ENCODE data around the gene SETD1B. TPM values are rescaled to one million over a fixed set of nuclear protein-coding genes. Genes with fewer than 3 reads are reported as not detected.
"Not testable (repeated sequence)": the region's sequence is repeated elsewhere in the genome, so short reads cannot be mapped to it uniquely, and the experiment has no call there.

The SETD1B gene
- 10 to 100 TPM in 5 of 6 donors, 1 to 10 TPM in 1; 9.3 to 47.1 (median 20.4) TPM for total RNA-seq

DNA sequence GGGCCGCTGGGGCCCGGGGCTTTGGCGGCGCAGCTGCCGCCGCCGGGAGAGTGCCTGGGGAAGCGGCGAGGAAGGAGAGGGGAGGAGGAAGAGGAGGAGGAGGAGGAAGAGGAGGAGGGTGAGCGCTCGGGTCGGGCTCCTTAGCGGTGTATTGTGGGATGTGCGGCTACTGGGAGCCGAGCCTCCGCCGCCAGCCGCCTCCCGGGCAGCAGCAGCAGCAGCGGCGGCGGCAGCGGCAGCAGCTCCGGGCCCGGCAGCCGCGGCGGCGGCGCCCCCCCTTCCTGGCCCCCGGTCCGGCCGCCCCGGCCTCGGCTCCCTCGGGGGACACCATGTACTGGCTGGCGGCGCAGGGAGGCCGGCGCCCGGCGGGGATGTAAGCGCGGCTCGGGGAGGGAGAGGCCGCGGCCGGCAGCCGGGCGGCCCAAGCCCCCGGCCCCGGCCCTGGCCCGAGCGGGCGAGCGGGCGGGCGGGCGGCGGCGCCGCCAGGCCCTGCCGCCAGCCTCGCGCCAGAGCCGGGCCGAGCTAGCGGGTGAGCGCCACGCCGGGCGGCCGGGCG is at the start of gene SETD1B:
Gene SETD1B, plus strand, starts transcription at position 149 of the 556 bp plus-strand sequence. CDS start 729 bp downstream, outside the sequence.
- WGBS, 2 donors, result 0 to 6% methylated on average over 9 to 30 of the region's 74 CpGs

DNA sequence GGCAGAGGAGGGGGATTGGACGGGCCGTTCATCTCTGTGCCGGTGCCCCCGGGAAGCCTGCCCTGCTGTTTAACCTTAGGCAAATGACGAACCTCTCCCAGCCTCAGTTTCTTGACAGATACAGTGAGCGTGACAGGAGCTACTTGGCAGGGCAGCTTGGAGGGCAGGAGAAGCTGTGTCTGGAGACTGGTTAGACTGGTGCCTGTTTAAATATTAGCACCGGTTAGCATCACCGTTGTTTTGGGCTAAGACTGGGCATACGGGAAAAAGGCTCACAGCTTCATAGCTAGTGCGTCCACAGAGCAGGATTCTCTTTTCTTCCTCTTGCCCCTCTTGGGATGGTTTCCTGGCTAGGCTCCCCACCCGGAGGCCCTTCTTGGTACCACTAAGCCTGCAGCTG is 49.0 kb upstream of the SETD1B start:
- H3K27ac ChIP-seq, result no peak overlapping the region
- no peak for ATAC-seq (ENCODE audit: low FRiP score in 2 of 2)
- TF ChIP-seq EP300 (IDR thresholded peaks at IDR 0.05), result no peak
- TF ChIP-seq POLR2AphosphoS5 (IDR thresholded peaks at IDR 0.05), result no peak
- TF ChIP-seq, protein P1, sequence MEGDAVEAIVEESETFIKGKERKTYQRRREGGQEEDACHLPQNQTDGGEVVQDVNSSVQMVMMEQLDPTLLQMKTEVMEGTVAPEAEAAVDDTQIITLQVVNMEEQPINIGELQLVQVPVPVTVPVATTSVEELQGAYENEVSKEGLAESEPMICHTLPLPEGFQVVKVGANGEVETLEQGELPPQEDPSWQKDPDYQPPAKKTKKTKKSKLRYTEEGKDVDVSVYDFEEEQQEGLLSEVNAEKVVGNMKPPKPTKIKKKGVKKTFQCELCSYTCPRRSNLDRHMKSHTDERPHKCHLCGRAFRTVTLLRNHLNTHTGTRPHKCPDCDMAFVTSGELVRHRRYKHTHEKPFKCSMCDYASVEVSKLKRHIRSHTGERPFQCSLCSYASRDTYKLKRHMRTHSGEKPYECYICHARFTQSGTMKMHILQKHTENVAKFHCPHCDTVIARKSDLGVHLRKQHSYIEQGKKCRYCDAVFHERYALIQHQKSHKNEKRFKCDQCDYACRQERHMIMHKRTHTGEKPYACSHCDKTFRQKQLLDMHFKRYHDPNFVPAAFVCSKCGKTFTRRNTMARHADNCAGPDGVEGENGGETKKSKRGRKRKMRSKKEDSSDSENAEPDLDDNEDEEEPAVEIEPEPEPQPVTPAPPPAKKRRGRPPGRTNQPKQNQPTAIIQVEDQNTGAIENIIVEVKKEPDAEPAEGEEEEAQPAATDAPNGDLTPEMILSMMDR (IDR thresholded peaks at IDR 0.05), result no peak
- TF ChIP-seq POLR2A (IDR thresholded peaks at IDR 0.05), result no peak
- H3K27me3 ChIP-seq, result no peaks in the 10 kb centered on the region
- 82 to 91% methylated on average over 11 of the region's 11 CpGs for WGBS, 2 donors
- peaks cover 0 to 7% (median 3%) of the 10 kb centered on the region in 4 donors for H3K36me3 ChIP-seq
- H3K4me3 ChIP-seq, result no peak overlapping the region
- no peak for DNase-seq
- no peaks in the 10 kb centered on the region for H3K9me3 ChIP-seq
- H3K4me1 ChIP-seq, result peaks cover 0 to 14% (median 4%) of the 10 kb centered on the region in 4 donors

More for the DNA sequence above, at the start of gene SETD1B:
- Histone ChIP-seq H3K4me1 (peaks cover 26 to 41% (median 28%) of the 10 kb centered on the region in 4 donors), H3K4me3 (peak within 1 kb of the TSS; percentile 66 to 85 (median 74)), H3K36me3 (peaks cover under 1 to 21% (median 16%) of the 10 kb centered on the region in 4 donors), H3K9me3 (no peaks in the 10 kb centered on the region), H3K27me3 (no peaks in the 10 kb centered on the region), H3K27ac (peak within 1 kb of the TSS; percentile 96 to 100 (median 98))
- DNase-seq (peak; percentile 64 to 91), ATAC-seq (ENCODE audit: low FRiP score in 2 of 2) (peak in 1 of 2 donors; percentile 38)
- no peak for TF ChIP-seq EP300 (IDR thresholded peaks at IDR 0.05)
- peak in 2 of 4 donors; percentile 28 to 39 for TF ChIP-seq POLR2A (IDR thresholded peaks at IDR 0.05)
- TF ChIP-seq, protein P1 (IDR thresholded peaks at IDR 0.05), result peak in 2 of 6 experiments; percentile 11 to 20

DNA sequence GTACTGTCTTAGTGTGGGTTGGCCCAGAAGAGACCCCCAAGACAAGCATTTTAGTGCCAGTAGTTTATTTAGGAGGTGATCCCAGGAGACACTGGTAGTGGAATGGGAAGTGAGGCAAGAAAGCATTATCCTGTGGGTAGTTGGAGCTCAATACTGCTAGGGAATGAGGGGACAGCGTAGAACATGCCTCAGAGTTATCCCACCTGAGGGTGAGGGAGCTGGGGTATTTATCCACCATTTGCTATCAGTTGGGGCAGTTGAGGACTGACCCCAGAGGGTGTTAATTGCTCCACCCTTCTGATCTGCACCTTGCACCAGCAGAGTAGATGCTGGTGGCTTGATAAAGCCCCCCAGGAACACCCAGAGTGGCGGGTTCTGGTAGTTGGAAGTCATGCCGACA is 48.2 kb upstream of the SETD1B start:
- TF ChIP-seq POLR2AphosphoS5 (IDR thresholded peaks at IDR 0.05), result no peak
- TF ChIP-seq EP300 (IDR thresholded peaks at IDR 0.05), result no peak
- TF ChIP-seq, protein P1 (IDR thresholded peaks at IDR 0.05), result no peak
- peaks cover 0 to 14% (median 4%) of the 10 kb centered on the region in 4 donors for H3K4me1 ChIP-seq
- no peaks in the 10 kb centered on the region for H3K27me3 ChIP-seq
- WGBS, 2 donors, result 93 to 100% methylated on average over 3 of the region's 3 CpGs
- no peaks in the 10 kb centered on the region for H3K9me3 ChIP-seq
- H3K4me3 ChIP-seq, result no peak overlapping the region
- H3K27ac ChIP-seq, result no peak overlapping the region
- ATAC-seq (ENCODE audit: low FRiP score in 2 of 2) (no peak), DNase-seq (no peak)
- H3K36me3 ChIP-seq, result peaks cover 0 to 7% (median under 1%) of the 10 kb centered on the region in 4 donors

DNA sequence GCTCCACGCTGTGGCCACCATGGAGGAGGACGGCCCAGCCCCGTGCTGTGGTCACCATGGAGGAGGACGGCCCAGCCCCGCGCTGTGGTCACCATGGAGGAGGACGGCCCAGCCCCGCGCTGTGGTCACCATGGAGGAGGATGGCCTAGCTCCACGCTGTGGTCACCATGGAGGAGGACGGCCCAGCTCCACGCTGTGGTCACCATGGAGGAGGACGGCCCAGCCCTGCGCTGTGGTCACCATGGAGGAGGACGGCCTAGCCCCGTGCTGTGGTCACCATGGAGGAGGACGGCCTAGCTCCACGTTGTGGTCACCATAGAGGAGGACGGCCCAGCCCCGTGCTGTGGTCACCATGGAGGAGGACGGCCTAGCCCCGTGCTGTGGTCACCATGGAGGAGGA is 45.3 kb upstream of the SETD1B start:
- H3K4me3 ChIP-seq; H3K36me3 ChIP-seq; ATAC-seq (ENCODE audit: low FRiP score in 2 of 2); H3K27me3 ChIP-seq; H3K9me3 ChIP-seq; H3K27ac ChIP-seq: not testable (repeated sequence)
- peak in 1 of 2 donors; percentile 59 for DNase-seq
- H3K4me1 ChIP-seq, result peaks cover 0 to 14% (median 4%) of the 10 kb centered on the region in 4 donors
- WGBS, 2 donors, result 95 to 96% methylated on average over 15 to 18 of the region's 22 CpGs

DNA sequence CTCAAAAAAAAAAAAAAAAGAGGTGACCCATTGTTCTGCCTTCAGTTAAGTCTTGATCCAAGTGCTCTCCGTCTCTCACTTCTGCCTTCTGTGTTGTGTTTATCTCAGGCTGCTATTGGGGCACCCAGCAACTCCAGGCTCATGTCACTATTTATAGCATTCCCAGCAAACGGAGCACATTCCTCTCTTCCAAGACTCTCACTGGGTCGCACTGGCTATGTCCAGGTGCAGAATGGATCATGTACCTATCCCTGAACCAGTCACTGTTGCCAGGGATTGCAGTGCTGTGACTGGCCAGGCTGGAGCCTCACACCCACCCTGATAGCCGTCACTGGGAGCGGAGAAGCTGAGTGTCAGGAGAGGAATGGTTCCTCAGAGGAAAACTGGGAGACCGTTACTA is 41.5 kb upstream of the SETD1B start:
- TF ChIP-seq, protein P1 (IDR thresholded peaks at IDR 0.05), result no peak
- TF ChIP-seq POLR2AphosphoS5 (IDR thresholded peaks at IDR 0.05) (no peak), POLR2A (IDR thresholded peaks at IDR 0.05) (no peak), EP300 (IDR thresholded peaks at IDR 0.05) (no peak)
- WGBS, 2 donors, result 70 to 93% methylated on average over 6 of the region's 6 CpGs
- DNase-seq (no peak), ATAC-seq (ENCODE audit: low FRiP score in 2 of 2) (no peak)
- H3K27ac ChIP-seq, result no peak overlapping the region
- H3K9me3 ChIP-seq, result no peaks in the 10 kb centered on the region
- H3K4me1 ChIP-seq, result no peaks in the 10 kb centered on the region
- H3K36me3 ChIP-seq, result peaks cover 0 to 4% (median 2%) of the 10 kb centered on the region in 4 donors
- no peak overlapping the region for H3K4me3 ChIP-seq
- no peaks in the 10 kb centered on the region for H3K27me3 ChIP-seq
